Fibroblast of skin of right quadriceps (primary cell): Measurements from ENCODE around the gene ARHGEF9.
A peak's percentile ranks its signal among the peaks of the same experiment; 100 is the strongest.

ENCODE experiments used
- DNase-seq: peaks from one replicate; pipeline ENCODE4 v3.0.0-alpha.2; 2013

Gene ARHGEF9

DNA sequence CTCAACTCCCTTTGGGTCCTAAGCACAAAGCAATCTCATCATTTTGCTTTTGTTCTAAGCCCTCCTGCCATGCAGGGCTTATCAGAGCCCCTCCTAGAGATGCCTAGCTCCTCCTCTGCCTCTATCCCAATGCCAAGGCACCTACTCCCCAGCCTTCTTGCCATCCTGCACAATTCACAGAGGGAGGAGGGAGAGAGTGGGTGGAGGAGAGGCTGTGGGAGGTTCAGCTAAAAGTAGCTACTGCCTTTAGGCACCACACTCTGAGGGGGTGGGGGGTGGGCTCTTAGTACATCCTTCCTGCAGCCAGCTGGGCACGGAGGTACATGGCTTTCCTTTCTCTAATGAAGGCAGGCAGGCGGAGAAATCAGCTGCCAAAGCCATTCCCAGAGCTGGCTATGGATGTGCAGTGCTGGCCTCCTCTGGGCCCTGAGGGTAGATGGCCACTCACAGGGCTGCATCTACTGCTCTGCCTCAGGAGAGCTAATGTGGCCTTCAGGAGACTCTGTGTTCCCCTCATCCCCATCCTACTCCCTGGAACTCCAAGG lies 40.1 kb downstream of the ARHGEF9 start:
- DNase-seq, result no peak

DNA sequence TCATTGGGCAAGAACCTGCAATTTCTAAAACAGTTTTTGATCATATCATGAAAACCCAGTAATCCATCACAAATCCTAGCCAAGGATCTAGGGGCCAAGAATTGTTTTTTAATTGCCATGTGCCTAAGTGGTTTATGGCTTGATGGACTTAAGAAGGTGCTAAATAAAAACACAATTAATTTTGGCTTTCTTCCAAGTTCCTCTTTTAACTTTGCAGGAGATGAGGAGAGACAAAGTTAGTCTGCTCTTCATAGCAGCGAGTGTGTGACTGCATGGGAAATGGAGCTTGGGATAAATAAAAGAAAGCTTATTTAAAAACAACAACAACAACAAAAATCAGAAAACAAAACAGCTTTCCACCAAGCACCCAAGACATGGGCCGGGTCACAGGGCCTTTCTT lies 41.4 kb downstream of the ARHGEF9 start:
- DNase-seq, result no peak

DNA sequence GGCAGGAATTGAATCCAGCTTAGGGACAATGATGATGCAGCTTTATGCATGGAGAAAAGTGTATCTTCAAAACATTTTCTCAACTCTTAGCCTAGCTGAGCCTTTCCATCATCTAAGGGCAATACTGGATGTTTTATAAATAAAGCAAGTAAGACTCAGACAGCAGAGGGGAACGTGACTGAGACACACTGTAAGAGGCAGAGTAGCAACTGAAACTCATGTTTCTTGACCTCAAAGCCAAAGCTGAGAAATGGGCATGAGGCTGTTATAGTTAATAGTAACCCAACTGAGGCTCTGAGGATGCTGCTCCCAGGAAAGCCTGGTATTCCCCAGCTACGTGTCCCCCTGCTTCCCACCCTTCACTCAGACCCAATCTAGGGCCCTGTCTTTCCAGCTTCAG lies 44.6 kb downstream of the ARHGEF9 start:
- DNase-seq, result no peak

DNA sequence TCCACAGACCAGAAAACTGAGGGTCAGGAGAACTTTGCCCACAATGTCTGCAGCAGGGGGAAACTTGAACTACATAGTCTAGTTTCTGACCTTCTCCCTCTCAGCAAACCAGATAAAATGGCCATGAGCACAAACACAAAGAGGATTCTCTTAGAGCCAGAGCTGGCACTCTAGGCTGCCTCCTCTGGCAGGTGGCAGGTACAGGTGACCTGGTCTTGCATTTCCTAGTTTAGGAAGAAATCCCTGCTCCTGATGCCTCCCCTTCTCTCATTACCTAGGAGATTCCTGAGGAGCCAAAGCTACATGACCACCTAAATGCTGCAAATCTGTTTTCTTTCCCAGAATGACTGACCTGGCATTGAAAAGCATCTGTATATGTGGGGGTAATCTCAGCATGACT lies 45.1 kb downstream of the ARHGEF9 start:
- DNase-seq, result no peak

GRCh38 chrX:63738696-63739095 lies 46.3 kb downstream of the ARHGEF9 start:
- DNase-seq, result no peak

DNA sequence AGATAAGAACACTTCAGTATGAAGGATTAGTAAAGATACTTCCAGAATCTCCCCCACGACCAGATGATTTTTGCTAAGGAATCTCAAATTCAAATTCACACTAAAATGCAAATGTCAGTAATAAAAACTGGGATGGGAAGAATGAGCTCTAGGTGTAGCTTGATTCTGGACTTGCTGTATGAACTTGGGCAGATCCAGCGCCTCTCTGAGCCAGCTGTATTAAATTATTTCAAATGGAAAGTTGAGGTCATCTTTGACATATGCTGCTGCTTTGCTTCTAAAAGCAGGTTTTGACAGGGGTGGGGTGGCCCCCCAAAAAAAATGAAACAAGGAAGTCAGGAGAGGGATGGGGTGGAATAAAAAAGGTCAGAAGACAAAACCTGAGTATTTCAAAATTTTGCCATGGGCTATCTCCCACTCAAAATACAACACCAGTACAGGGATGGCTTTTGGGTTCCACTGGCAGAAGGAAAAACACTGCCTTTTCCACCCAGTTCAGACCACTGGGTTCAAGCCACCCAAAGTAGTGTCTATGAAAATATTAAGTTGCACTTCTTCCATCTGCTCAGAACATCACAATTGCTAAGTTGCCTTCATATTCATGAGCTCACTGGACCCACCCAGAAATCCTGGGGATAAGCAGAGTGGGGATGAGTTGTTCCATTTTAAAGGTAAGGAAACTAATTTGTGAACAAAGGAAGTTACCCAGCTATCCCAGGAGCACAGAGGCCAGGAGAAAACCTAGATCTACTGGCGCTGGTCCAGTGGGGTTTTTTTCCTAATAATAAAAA lies 47.7 kb downstream of the ARHGEF9 start:
- DNase-seq, result no peak

DNA sequence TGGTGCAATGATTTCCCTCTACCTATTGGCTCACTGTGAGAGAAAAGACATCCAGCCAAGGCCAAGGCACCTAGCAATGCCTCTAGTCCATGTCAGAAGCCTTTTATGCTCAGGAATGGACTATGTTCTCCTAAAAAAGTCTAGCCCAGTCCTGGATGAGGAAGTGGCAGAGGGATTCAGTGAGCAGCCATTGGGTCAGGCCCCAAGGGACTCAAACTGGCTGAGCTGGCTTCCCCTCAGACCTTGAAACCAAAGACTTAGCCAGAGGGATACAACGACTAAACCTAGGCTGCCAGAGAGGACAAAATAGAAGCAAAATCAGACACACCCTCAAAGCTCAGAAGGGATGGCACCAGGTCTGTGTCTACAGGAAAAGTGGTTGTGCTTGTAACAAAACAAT lies 49.1 kb downstream of the ARHGEF9 start:
- DNase-seq, result no peak

DNA sequence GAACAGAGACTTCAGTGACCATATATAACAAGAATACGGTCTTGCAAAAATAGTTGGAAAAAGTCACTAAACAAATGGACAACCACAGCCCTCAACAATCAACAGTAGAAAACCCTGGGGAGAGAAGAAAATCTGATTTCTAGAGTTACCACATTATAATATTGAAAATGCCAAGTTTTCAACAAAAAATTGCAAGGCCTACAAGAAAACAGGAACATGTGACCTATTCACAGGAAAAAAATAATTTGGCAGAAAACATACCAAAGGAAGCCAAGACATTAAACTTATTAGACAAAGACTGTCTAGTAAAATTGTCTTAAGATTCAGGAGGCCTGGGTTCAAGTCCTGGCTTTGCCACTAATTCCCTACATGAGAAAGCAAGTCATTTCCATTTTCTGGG lies 64.7 kb downstream of the ARHGEF9 start:
- no peak for DNase-seq

- DNase-seq, result no peak
Measured at GRCh38 chrX:63719633-63720032, 65.4 kb downstream of the ARHGEF9 start.

DNA sequence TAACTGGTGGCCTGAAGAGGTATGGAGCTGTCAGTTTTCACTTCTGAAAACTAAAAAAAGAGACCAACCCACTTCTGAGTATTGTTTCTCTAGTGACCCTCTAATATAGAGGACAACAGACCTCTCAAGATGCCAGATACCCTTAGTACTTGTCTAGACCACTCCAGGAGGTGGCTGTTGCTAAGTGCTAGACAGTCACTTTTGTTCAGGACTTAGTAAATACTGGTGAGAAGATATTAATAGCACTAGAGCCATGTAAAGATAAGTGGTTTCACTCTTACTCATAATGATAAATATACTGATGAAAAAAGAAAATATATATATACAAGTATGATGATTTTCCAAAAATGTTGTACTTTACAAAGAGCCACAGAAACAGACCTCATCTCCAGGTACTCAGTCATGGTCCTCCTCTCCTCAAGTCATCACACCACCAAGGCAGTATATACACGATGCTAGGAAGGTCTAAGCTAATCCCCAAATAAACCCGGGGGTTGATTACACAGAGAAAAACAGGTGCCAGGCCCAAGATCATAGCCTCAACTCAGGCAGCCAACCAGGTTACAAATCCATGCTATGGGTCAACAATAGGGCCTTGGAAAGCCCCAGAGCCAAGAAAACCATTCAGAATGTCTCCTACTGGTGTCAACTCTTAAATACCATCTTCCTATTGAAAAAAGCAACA lies 66.9 kb downstream of the ARHGEF9 start:
- DNase-seq, result no peak

DNA sequence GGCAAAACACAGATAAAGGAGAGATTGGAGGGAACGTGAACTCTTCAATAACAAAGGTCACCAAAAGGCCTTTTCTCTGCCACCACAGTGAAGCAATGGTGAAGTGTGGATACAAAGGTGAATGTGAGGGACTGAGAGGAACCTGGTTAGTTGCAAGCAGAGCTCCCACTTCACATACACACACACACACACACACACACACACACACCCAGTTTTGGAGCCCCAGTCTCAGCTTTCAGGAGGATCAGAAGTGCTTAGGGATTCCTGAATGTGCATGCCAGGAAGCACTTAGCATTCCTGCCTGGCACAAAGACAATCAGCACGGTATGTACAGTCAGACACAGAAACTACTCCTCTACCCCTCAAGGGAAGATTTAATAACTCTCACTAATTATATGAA lies 71.5 kb downstream of the ARHGEF9 start:
- peak; percentile 3 for DNase-seq

- DNase-seq, result no peak
Measured at GRCh38 chrX:63708801-63709200, 76.2 kb downstream of the ARHGEF9 start.

DNA sequence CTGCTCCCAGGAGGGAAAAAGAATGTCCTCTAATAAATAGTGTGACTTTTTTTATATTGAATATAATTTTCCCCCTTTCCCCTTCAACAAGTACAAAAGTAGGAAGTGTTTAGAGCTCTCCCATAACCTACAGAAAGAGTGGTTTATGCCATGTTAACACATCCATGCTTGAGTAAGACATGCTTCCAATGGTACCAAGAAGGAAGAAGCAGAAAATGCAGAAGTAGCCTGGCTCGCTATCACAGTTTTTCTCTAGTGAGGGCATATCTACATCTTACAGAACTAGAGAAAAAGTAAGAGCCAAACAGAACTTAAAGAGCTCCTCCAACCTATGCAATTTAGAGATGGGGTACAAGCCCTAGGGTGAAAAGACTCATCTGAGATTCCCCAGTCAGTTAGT lies 82.5 kb downstream of the ARHGEF9 start:
- DNase-seq, result no peak

DNA sequence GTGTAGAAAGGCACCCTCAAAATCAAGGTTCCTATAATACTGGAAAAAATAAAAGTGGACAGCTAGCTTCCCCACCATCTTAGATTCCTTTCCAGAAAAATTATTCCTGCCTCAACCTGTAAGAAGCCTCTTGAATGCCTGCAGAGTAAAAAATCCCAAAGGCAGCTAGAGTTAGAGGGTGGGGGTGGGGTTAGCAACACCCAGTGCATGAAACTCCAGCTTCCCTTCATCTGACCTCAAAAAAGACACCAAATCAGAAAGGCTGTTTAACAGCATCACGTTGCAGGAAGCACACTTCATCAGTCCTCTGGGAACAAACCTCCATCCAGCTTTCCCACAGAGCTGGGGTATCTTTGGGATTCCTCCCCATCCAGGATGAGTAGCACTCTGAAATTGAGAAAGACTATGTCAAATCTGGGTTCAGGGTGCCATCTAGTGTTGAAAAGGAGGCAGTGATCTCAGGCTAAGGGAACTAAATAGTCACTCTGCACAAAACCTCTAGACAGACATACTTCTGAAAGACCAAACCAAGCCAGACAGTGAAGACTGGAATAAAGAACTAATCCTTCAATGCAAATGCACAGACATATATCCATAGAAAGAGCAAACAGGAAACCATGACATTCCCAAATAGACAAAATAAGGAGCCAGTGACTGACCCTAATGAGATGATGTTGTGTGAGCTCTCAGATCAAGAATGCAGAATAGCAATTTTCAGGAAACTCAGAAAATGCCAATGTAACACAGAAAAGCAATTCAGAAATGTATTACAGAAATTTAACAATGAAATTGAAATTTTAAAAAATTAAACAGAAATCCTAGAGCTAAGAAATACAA lies 97.9 kb downstream of the ARHGEF9 start:
- DNase-seq, result peak; percentile 76

DNA sequence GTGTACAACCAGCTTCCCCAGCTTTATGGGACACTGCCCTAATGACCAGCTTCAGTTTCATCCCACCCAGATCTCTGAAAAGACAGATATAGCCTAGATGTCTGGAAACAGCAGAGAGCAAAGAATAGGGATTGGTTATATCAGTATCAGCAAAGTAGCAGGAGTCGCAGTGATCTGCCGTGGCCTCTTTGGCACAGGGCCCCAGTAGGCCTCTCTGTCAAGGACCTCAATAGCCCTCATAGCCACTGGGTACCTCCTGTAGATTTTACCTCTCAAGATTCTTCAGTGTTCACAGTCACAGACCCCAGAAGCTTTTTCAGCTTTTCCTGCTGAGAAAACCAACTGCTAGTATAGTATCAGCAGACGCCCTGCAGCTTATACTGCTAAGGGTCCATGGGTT lies 104.6 kb downstream of the ARHGEF9 start:
- no peak for DNase-seq

- no peak for DNase-seq
Measured at GRCh38 chrX:63679432-63679831, 105.6 kb downstream of the ARHGEF9 start.

GRCh38 chrX:63675716-63676115 lies 109.3 kb downstream of the ARHGEF9 start:
- DNase-seq, result no peak

DNA sequence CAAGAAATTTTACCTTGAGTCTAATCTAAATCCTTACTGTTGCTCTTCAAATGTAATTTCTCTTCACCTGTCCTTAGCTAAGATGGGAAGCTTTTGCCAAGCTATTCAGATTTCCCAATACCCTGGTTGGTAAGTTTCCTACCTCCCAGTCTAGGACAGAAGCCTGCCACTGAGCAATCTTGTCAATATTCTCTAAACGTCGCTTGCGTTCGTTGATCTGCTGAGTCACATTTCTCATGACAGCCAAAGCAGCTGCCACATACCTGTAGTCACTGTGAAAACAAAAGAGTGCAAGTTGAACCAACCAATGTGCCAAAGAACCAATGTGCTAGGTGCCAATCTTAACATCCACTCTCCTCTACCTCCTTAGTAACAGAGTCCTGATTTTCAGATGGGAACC lies 111.1 kb downstream of the ARHGEF9 start:
- DNase-seq, result no peak

DNA sequence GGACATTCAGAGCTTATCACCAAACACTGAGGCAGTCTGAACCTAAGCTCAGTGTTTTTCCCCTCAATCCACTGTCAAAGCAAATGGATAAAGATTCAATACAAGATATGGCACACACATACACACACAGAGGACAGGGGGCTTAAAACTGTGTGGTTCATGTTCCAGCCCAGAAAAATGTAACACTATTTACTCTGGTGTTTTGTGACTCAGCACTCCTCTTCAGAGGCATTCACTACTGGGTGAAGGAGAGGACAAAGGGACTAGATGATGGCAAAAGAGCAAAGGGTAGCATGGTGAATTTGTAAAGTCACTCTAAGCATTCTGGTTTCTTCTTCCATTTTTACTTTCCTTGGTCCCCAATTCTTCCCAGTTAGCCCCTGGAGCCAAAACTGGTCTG lies 120.3 kb downstream of the ARHGEF9 start:
- DNase-seq, result peak; percentile 16

- no peak for DNase-seq
Measured at GRCh38 chrX:63664083-63664482, 120.9 kb downstream of the ARHGEF9 start.

DNA sequence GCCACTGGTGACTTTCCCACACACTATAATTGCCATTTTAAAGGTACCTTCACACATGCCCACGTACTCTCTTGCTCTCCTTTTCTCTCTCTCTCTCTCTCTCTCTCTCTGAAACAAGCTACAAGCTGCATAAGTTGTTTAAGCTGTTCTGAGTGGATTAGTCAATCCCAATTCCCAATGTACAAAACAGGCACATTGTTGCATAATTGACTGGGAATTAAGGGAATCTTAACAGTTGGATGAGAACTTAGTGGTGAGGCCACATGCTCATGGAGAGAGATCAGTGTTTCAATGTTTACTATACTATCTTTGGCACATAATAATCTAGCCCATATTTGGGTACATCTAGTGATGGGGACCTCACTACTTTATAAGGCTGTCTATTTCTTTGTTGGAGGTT lies 123.3 kb downstream of the ARHGEF9 start:
- no peak for DNase-seq

GRCh38 chrX:63658920-63659319 lies 126.1 kb downstream of the ARHGEF9 start:
- peak; percentile 35 for DNase-seq

DNA sequence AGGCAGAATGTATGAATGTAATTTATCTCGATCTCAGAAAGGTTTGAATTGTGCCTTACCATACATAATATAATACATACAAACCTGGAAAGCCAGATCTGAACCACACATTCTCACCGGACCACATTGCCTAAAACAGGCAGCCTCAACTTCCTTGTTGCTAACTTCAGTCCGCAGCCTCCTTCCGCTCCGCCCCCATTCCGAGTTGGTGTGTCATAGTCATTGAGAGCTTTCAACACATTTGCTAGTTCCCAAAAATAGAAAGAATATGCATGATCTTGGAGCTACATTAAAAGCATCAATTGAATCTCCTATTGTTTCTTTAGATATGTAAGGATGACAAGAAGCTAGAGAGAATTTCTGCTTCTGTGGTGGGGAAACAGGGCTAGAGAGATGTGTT lies 127.2 kb downstream of the ARHGEF9 start:
- peak; percentile 89 for DNase-seq
